Mucosa of stomach (tissue), 1 donor: ENCODE results near the gene SLC23A2.

Source experiments
- H3K27me3 ChIP-seq: one replicate; pipeline ENCODE4 v1.7.0; 2013; ENCODE audit warnings: mild to moderate bottlenecking, low read length; ENCODE audit not compliant: control insufficient read depth, insufficient read depth
- H3K36me3 ChIP-seq: one replicate; pipeline ENCODE4 v1.7.0; 2013; ENCODE audit warnings: low read length; ENCODE audit not compliant: control insufficient read depth, insufficient read depth
- H3K4me1 ChIP-seq: one replicate; pipeline ENCODE4 v1.7.0; 2013; ENCODE audit warnings: mild to moderate bottlenecking, low read length; ENCODE audit not compliant: control insufficient read depth, insufficient read depth
- H3K4me3 ChIP-seq: one replicate; pipeline ENCODE4 v1.7.0; 2013; ENCODE audit warnings: low read length
- H3K9ac ChIP-seq: one replicate; pipeline ENCODE4 v1.7.0; 2013; ENCODE audit warnings: mild to moderate bottlenecking, low read length, moderate library complexity
- H3K9me3 ChIP-seq: one replicate; pipeline ENCODE4 v1.7.0; 2013; ENCODE audit warnings: mild to moderate bottlenecking, low read length, moderate library complexity; ENCODE audit not compliant: control insufficient read depth
- donor health status: Pancreatic carcinoma.

The SLC23A2 gene

GRCh38 chr20:4973330-4974097 is 27.8 kb downstream of the SLC23A2 start:
- Histone ChIP-seq H3K9me3 (no peaks in the 10 kb centered on the region), H3K27me3 (no peaks in the 10 kb centered on the region), H3K4me1 (peaks cover 23% of the 10 kb centered on the region), H3K36me3 (no peaks in the 10 kb centered on the region), H3K4me3 (no peak overlapping the region), H3K9ac (peak overlapping the region; percentile 55)

- Histone ChIP-seq H3K36me3 (peaks cover 4% of the 10 kb centered on the region), H3K9ac (peak overlapping the region; percentile 55), H3K4me1 (peaks cover 20% of the 10 kb centered on the region), H3K27me3 (no peaks in the 10 kb centered on the region), H3K9me3 (no peaks in the 10 kb centered on the region), H3K4me3 (no peak overlapping the region)
Observed at GRCh38 chr20:4972506-4973251, 28.6 kb downstream of the SLC23A2 start.

- peaks cover 4% of the 10 kb centered on the region for H3K36me3 ChIP-seq
- H3K9ac ChIP-seq = no peak overlapping the region
- no peaks in the 10 kb centered on the region for H3K27me3 ChIP-seq
- H3K9me3 ChIP-seq = no peaks in the 10 kb centered on the region
- H3K4me3 ChIP-seq = no peak overlapping the region
- peaks cover 30% of the 10 kb centered on the region for H3K4me1 ChIP-seq
Observed at GRCh38 chr20:4971064-4971463, 30.2 kb downstream of the SLC23A2 start.

DNA sequence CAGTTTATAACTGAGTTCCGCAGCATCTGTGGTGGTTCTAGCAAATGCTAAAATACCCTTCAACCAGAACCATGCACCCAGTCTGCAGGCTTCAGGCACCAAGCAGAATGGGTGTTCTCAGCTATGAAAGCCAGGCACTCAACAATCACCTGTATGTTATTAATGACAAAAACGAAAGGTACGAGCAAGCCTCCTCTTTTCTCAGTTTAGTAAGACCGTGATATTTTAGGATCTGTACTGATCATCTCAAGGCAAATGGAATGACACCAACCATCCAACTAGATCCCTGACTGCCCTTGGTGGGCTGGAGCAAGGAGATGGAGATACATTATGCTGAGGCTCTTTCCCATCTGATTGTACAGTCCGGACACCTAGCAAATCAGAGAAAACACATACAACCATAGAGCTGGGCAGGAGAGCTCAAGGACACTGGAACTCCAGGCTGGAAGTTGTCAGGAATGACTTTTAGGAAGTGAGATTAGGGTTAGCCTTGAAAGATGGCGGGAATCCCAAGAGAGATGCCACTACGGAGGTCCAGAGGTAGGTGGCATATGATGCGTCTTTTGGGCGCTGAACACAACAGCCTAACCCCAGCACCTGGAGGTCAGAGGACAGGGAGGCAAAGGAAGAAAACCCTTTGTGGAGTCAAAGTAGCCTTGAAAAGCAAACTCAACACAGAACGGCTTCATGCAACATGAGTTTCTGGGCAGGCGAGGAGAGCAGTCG is 33.4 kb downstream of the SLC23A2 start:
- H3K9ac ChIP-seq = no peak overlapping the region
- H3K27me3 ChIP-seq = no peaks in the 10 kb centered on the region
- peaks cover 4% of the 10 kb centered on the region for H3K36me3 ChIP-seq
- H3K9me3 ChIP-seq = no peaks in the 10 kb centered on the region
- H3K4me3 ChIP-seq = no peak overlapping the region
- H3K4me1 ChIP-seq = peaks cover 19% of the 10 kb centered on the region

GRCh38 chr20:4966826-4967751 is 34.2 kb downstream of the SLC23A2 start:
- H3K27me3 ChIP-seq = no peaks in the 10 kb centered on the region
- H3K36me3 ChIP-seq = peaks cover 4% of the 10 kb centered on the region
- H3K4me1 ChIP-seq = peaks cover 15% of the 10 kb centered on the region
- H3K4me3 ChIP-seq = no peak overlapping the region
- no peak overlapping the region for H3K9ac ChIP-seq
- H3K9me3 ChIP-seq = no peaks in the 10 kb centered on the region

DNA sequence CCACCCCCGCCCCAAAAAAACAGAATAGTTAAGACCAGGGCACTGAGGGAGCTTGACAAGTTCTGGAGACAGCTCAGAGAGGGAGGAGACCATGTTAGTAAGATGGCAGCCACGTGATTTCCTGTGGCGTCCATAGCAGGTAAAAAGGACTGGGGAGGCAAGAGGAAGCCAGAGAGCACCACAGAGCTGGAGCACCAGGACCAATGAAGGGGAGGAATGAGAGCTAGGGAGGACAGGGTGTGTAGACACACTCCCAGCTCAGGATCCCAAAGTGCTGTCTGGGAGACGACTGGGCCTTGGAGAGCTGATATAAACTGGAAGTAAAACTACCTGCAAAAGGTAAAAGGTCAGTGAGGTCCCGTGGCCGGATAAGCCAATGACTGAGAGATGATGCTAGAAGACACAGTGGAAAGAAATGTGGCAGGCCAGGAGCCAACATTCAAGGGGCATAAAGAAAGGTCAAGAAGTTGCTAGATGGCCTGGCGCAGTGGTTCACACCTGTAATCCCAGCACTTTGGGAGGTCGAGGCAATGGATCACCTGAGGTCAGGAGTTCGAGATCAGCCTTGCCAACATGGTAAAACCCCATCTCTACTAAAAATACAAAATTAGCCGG is 39.0 kb downstream of the SLC23A2 start:
- Histone ChIP-seq H3K9me3 (no peaks in the 10 kb centered on the region), H3K4me1 (peaks cover 7% of the 10 kb centered on the region), H3K4me3 (no peak overlapping the region), H3K27me3 (no peaks in the 10 kb centered on the region), H3K9ac (no peak overlapping the region), H3K36me3 (no peaks in the 10 kb centered on the region)

DNA sequence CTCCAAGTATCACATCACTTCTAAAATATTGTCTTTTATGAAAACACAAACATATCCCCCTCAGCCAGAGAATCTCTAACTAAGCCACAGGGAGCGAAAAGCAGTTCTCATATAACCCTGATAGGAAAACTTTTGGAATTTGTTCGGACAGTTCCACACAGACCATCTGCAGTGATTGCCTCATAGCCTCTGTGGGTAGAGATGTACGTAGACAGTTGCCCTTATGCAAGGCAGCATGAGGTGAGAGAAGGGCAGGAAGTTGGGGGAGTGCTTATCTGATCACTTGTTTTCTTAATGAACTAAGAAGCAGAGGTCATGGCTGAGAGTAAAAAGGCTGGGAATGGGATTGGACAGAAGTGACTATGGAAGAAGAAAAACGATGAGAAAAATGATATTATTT is 39.6 kb downstream of the SLC23A2 start:
- no peaks in the 10 kb centered on the region for H3K36me3 ChIP-seq
- H3K4me1 ChIP-seq = peaks cover 2% of the 10 kb centered on the region
- H3K9me3 ChIP-seq = no peaks in the 10 kb centered on the region
- H3K9ac ChIP-seq = no peak overlapping the region
- H3K4me3 ChIP-seq = no peak overlapping the region
- no peaks in the 10 kb centered on the region for H3K27me3 ChIP-seq

DNA sequence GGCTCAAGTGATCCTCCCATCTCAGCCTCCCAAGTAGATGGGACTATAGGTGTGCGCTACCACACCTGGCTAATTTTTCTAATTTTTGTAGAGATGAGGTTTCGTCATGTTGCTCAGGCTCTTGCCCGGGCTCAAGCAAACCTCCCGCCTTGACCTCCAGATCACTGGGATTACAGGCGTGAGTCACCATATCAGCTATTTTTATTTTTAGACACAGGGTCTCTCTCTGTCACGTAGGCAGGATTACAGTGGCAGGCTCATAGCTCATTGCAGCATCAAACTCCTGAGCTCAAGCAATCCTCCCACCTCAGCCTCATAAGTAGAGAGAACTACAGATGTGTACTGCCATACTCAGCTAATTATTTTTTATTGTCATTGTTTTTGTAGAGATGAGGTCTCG is 41.7 kb downstream of the SLC23A2 start:
- no peaks in the 10 kb centered on the region for H3K36me3 ChIP-seq

GRCh38 chr20:4957939-4958362 is 43.4 kb downstream of the SLC23A2 start:
- H3K9ac ChIP-seq = no peak overlapping the region
- no peaks in the 10 kb centered on the region for H3K27me3 ChIP-seq

More for the DNA sequence above, 41.7 kb downstream of the SLC23A2 start:
- Histone ChIP-seq H3K9ac (no peak overlapping the region), H3K27me3 (no peaks in the 10 kb centered on the region), H3K4me3 (no peak overlapping the region), H3K9me3 (no peaks in the 10 kb centered on the region), H3K4me1 (no peaks in the 10 kb centered on the region)

GRCh38 chr20:4957187-4957586 is 44.1 kb downstream of the SLC23A2 start:
- no peaks in the 10 kb centered on the region for H3K4me1 ChIP-seq
- no peak overlapping the region for H3K4me3 ChIP-seq
- H3K36me3 ChIP-seq = no peaks in the 10 kb centered on the region
- no peak overlapping the region for H3K9ac ChIP-seq
- no peaks in the 10 kb centered on the region for H3K9me3 ChIP-seq
- H3K27me3 ChIP-seq = no peaks in the 10 kb centered on the region

More at GRCh38 chr20:4957939-4958362, 43.4 kb downstream of the SLC23A2 start:
- Histone ChIP-seq H3K9me3 (no peaks in the 10 kb centered on the region), H3K4me3 (no peak overlapping the region), H3K4me1 (no peaks in the 10 kb centered on the region), H3K36me3 (no peaks in the 10 kb centered on the region)

- no peak overlapping the region for H3K9ac ChIP-seq
- H3K36me3 ChIP-seq = no peaks in the 10 kb centered on the region
- no peaks in the 10 kb centered on the region for H3K27me3 ChIP-seq
- no peaks in the 10 kb centered on the region for H3K4me1 ChIP-seq
- no peaks in the 10 kb centered on the region for H3K9me3 ChIP-seq
- H3K4me3 ChIP-seq = no peak overlapping the region
Observed at GRCh38 chr20:4956200-4956810, 45.0 kb downstream of the SLC23A2 start.
